Type B pancreatic cell (in vitro differentiated cells): ENCODE measurements around the gene WDR26. TPM values are rescaled to one million over a fixed set of nuclear protein-coding genes. Genes with fewer than 3 reads are reported as not detected.

Experiments used
- DNase-seq: peaks from one replicate; pipeline ENCODE4 v3.0.0; 2021; ENCODE audit warnings: mixed read lengths; ENCODE audit not compliant: unreplicated experiment; ENCODE audit errors: extremely low spot score
- H3K27ac Mint-ChIP-seq: 2 replicates; pipeline ENCODE4 v1.8.0; 2021; ENCODE audit warnings: mild to moderate bottlenecking, mixed read lengths
- H3K27me3 Mint-ChIP-seq: 2 replicates; pipeline ENCODE4 v1.8.0; 2021; ENCODE audit warnings: mixed read lengths
- H3K36me3 Mint-ChIP-seq: 2 replicates; pipeline ENCODE4 v1.8.0; 2021; ENCODE audit warnings: mixed read lengths
- H3K4me1 Mint-ChIP-seq: one replicate; pipeline ENCODE4 v1.8.0; 2021; ENCODE audit warnings: mixed read lengths; ENCODE audit not compliant: unreplicated experiment
- H3K4me3 Mint-ChIP-seq: 2 replicates; pipeline ENCODE4 v1.8.0; 2021; ENCODE audit warnings: mild to moderate bottlenecking, mixed read lengths
- H3K9me3 Mint-ChIP-seq: 2 replicates; pipeline ENCODE4 v1.8.0; 2021; ENCODE audit warnings: mixed read lengths
- total RNA-seq: library from RNA; stranded (reverse); gene quantifications from 2 replicates; pipeline ENCODE4 v1.2.1, GENCODE V29; 2021; ENCODE audit warnings: low replicate concordance
- TF ChIP-seq, protein P1 (sequence below): fragments of 200-600 bp; sonication (generic); conservative IDR thresholded peaks from 2 replicates; pipeline ENCODE4 v1.5.0; 2021; ENCODE audit warnings: antibody characterized with exemption, mild to moderate bottlenecking

Gene WDR26
- total RNA-seq, 1 donor from 2014 or later, result 75.1 TPM

DNA sequence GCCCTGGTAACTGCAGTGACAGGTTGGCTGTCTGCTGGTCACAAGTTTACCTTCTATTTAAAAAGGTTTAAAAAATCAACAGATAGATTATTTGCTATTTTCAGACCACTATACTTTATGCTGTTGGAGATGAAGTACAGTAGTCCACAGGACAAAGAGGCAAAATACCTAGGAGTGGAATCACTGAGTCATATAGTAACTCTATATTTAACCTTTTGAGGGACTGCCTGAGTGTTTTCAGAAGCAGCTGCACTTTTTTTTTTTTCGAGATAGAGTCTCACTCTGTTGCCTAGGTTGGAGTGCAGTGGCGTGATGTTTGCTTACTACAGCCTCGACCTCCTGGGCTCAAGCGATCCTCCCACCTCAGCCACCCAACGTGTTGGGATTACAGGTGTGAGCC, 66.2 kb downstream of the WDR26 start:
- Mint-ChIP-seq H3K4me1 (no peaks in the 10 kb centered on the region), H3K9me3 (no peaks in the 10 kb centered on the region), H3K36me3 (peaks cover 44% of the 10 kb centered on the region), H3K27ac (no peak overlapping the region), H3K4me3 (no peak overlapping the region), H3K27me3 (no peaks in the 10 kb centered on the region)
- no peak for DNase-seq
- TF ChIP-seq, protein P1, sequence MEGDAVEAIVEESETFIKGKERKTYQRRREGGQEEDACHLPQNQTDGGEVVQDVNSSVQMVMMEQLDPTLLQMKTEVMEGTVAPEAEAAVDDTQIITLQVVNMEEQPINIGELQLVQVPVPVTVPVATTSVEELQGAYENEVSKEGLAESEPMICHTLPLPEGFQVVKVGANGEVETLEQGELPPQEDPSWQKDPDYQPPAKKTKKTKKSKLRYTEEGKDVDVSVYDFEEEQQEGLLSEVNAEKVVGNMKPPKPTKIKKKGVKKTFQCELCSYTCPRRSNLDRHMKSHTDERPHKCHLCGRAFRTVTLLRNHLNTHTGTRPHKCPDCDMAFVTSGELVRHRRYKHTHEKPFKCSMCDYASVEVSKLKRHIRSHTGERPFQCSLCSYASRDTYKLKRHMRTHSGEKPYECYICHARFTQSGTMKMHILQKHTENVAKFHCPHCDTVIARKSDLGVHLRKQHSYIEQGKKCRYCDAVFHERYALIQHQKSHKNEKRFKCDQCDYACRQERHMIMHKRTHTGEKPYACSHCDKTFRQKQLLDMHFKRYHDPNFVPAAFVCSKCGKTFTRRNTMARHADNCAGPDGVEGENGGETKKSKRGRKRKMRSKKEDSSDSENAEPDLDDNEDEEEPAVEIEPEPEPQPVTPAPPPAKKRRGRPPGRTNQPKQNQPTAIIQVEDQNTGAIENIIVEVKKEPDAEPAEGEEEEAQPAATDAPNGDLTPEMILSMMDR, result no peak

DNA sequence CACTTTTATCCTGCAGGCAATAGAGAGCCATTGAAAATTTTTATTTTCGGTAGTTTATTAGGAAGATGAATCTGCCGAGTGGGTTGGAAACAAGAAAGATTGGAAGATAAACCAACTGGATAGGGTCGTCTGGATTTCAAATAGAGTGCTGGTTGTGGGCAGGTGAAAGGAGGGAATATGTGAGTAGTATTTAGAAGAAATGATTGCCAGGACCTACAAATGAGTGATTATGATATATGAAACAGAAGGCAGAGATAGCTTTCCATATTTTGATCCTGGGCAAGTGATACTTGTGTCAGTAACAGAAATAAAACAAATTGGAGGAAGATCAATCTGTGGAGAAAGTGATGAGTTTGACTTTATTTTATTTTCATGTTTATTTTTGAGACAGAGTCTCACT, 75.4 kb downstream of the WDR26 start:
- no peak for DNase-seq
- peak overlapping the region; percentile 53 for H3K4me3 Mint-ChIP-seq
- peaks cover 16% of the 10 kb centered on the region for H3K4me1 Mint-ChIP-seq
- peaks cover 30% of the 10 kb centered on the region for H3K36me3 Mint-ChIP-seq
- TF ChIP-seq, protein P1, result no peak
- no peaks in the 10 kb centered on the region for H3K27me3 Mint-ChIP-seq
- no peaks in the 10 kb centered on the region for H3K9me3 Mint-ChIP-seq
- H3K27ac Mint-ChIP-seq, result peak overlapping the region; percentile 10

DNA sequence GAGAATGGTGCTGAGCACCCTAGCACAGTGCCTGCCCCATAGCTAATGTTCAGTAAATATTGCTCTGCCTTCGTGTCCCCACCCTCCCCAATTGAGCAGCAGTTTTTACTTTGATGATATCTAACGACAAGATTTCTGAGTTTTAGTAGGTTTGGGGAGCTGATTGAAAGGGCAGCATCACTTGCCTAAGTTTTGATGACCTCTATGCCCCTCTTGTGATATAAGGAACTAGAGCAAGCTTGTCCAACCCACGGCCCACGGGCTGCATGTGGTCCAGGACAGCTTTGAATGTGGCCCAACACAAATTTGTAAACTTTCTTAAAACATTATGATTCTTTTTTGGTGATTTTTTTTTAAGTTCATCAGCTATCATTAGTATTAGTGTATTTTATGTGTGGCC, 76.4 kb downstream of the WDR26 start:
- Mint-ChIP-seq H3K4me3 (peak overlapping the region; percentile 91), H3K9me3 (no peaks in the 10 kb centered on the region), H3K27me3 (no peaks in the 10 kb centered on the region), H3K36me3 (peaks cover 22% of the 10 kb centered on the region), H3K27ac (peak overlapping the region; percentile 83), H3K4me1 (peaks cover 16% of the 10 kb centered on the region)
- TF ChIP-seq, protein P1, result no peak
- no peak for DNase-seq

DNA sequence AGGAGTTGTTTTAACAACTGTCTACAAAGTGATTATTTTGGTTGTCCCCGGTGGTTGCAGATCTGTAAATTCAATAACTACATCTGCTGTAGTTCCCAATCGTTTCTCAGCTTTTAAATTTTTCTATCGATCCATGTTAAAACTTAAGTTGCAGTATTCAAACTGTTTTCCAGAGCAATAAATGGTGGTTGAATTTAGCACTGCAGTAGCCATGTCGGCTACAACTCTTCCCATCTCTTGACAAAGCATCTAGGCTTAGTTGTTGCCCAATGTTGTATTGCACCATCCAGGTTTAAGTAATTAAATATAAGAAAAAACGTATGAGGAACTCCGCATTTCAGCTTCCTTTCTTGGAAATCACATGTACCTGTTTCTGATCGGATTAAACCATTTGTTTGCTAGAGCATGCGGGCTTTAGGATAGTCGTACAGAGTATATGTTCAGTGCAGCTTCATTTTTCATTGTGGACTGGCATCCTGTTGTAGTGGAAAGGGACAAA, 76.9 kb downstream of the WDR26 start:
- H3K9me3 Mint-ChIP-seq, result no peaks in the 10 kb centered on the region
- DNase-seq, result no peak
- peaks cover 16% of the 10 kb centered on the region for H3K4me1 Mint-ChIP-seq
- no peaks in the 10 kb centered on the region for H3K27me3 Mint-ChIP-seq
- peak overlapping the region; percentile 91 for H3K4me3 Mint-ChIP-seq
- TF ChIP-seq, protein P1, result no peak
- peak overlapping the region; percentile 83 for H3K27ac Mint-ChIP-seq
- peaks cover 19% of the 10 kb centered on the region for H3K36me3 Mint-ChIP-seq

DNA sequence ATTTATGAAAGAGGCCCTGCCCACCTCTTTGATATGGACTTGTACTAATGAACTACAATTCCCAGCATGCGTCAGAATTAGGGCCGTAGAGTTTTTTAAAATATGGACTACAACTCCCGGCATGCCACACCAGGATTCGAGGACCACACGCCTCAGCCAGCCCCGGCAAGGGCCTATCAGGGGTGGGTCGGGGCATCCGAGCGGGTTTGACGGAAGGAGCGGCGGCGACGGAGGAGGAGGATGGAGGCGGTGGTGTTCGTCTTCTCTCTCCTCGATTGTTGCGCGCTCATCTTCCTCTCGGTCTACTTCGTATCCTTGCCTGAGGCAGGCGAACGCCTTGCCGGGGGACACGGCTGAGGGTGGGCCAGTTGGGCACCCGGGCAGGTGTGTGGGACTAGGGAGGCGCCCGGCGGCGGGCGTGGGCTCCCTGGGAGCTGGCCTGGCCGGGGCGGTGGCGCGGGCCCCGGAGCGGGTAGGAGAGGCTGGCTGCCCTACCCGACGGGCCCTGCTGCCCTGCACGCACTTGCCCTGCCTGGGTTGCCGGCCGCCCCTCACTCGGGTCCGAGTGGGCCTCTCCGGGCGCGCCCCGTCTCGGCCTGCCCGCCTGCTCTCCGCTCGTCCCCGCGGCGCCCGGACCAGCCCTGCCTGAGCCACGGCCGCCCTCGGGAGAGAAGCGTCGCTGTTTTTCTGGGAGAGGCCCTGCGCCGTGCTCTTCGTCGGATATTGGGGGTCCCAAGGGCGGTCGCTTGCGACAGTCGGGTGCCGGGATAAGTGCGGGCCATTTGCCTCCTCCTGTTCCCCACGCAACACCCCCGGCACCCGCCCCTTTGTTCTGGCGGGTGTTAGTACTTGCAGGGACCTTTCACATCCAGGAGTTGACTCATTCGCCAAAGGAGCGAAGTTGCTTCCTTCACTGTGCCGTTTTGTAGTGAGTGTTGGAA, 77.6 kb downstream of the WDR26 start, which contains the start of gene CNIH4:
CNIH4 (plus strand) TSS at position 195 of the 941 bp plus-strand sequence; CDS start at position 241, 46 bp downstream.
- peaks cover 16% of the 10 kb centered on the region for H3K4me1 Mint-ChIP-seq
- H3K27me3 Mint-ChIP-seq, result no peaks in the 10 kb centered on the region
- H3K27ac Mint-ChIP-seq, result peak within 1 kb of the TSS; percentile 89
- peaks cover 13% of the 10 kb centered on the region for H3K36me3 Mint-ChIP-seq
- TF ChIP-seq, protein P1, result no peak
- H3K4me3 Mint-ChIP-seq, result peak within 1 kb of the TSS; percentile 96
- H3K9me3 Mint-ChIP-seq, result no peaks in the 10 kb centered on the region
- peak; percentile 89 for DNase-seq
